Endometrial microvascular endothelial cells (primary cell): ENCODE measurements around the gene RPS19BP1. TPM values are rescaled to one million over a fixed set of nuclear protein-coding genes. Genes with fewer than 3 reads are reported as not detected.

Source experiments
- in situ Hi-C: cut with HindIII; loops from 2 replicates; pipeline ENCODE4 v1.10.0; 2017; ENCODE audit warnings: low sequenced_read_pairs, low pct_unique_long_range_greater_than_20kb; ENCODE audit errors: inconsistent ontology term
- total RNA-seq: library from RNA; depleted of rRNA; stranded (reverse); fragments of >200 nt; gene quantifications from one replicate; pipeline ENCODE4 v1.2.3, GENCODE V29; 2015; ENCODE audit errors: inconsistent ontology term

RPS19BP1 gene
- total RNA-seq, 1 donor from 2014 or later, result 107 TPM

DNA sequence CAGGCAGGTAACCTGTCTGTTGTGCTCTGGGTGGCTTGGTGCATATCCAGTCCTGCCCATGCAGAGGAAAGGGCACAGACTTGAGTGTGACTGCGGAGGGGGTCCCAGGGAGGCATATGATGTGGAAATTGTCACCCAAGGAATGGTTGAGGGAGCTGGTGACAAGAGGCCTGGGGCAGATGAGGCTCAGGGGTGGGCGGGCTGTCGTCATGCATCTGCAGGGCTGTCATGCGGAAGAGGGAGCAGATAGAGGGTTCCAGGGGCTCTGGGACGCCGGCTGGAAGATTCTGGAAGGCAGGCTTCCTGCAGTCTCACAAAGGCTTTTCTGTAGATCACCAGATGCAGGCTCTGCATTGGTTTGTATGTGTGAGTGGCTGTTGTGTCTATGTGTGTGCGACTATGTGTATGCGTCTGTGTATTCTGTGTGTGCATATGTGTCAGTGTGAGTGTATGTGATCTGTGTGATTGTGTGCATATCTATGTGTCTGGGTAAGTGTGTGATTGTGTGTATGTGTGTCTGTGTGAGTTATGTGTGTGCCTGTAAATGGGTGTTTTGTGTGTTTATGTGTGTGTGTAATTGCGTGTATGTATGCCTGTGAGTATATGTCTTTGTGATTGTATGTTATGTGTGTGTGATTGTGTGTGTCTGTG lies 30.4 kb upstream of the RPS19BP1 start:
- in situ Hi-C loops, result loop anchor here (25.0 kb wide), 1 partner anchor 449 kb away; no protein-coding TSS in a partner anchor

DNA sequence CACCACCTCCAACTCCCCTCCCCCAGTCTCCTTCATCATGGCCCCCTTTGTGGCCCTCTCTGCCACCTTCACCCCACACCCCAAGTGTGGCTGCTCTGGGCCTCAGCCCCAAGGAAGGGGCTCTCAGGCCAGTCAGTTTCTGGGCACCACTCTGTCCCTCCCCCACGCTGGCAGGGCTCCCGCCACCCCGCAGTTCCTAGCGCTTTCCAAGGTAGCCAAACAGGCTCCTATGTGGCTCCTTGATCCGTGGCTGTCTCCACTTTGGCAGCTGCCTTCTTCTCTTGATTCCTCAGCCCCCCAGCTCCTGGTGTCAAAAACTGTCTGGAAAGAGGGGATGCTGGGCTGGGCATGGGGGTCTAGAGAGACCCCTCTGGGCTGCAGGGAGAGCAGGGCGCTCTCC lies 27.6 kb upstream of the RPS19BP1 start:
- in situ Hi-C loops, result loop anchor here (25.0 kb wide), 1 partner anchor 452 kb away; no protein-coding TSS in a partner anchor

DNA sequence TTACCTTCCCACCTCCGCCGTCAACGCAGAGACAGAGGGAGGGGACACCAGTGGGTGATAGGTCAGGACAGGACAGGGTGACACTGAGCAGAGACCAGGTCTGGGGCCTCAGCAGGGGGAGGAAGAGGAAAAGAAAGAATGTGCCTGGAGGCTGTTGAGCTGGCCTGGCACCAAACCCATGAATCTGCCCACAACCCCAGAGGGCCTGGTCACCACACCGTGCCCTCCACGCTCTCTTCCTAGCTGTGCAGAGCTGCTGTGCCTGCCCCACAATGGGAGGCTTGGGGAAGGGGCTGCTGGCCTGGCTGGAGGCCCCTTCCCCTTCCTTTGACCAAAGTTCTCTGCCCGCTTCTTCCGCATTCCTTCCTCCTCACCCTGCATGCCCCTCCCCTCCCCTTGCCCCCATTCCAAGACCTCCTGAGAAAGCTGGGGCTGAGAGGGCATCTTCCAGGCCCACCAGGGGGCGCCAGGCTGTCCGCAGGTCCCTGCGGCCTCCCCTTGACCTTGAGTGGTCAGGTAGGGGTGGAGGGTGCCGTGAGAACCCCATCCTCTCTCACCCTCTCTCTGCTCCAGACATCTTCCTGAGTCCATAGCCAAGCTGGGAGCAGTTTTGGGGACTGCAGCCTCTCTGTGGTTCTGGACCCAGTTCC lies 27.0 kb upstream of the RPS19BP1 start:
- in situ Hi-C loops, result loop anchor here (25.0 kb wide), 1 partner anchor 453 kb away; no protein-coding TSS in a partner anchor

DNA sequence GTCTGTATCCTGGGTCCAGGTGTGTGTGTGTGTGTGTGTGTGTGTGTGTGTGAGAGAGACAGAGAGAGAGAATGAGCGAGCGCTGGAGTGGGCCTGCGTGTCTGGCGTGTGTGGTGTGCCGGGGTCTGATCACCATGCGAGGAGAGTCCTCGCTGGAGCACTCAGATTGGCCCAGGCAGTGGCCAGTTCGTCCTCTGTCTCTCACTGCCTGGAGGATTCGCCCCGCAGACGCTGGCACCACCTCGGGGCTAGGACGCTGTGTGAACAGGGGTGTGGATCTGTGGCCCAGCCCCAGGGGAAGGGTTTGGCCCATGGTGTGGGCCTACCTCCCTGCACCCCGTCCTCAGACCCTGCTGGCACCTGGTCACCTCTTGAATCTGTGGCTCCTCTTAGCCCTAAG lies 26.4 kb upstream of the RPS19BP1 start:
- in situ Hi-C loops, result loop anchor here (25.0 kb wide), 1 partner anchor 453 kb away; no protein-coding TSS in a partner anchor

DNA sequence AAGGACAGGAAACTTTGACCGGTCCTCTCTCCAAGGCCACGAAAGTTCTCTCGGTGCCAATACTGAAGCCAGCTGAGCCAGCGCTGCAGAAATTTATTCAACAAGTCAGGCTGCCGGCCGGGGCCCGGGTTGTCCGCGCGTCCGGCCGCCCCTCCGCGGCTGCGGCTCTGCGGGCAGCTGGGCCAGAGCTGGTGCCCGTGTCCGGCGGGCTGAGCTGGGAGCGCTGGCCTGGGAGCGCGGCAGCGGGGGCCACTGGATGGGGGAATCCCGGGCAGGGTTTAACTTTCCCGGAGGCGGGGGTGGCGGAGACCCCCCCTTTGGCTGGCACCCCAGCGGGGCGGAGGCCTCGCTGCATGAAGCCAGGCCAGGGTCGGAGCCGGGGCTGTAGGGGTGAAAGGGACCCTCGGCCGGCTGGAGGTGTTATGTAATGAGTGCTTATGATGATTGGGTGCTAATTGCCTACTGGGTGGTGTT lies 25.7 kb upstream of the RPS19BP1 start:
- in situ Hi-C loops, result loop anchor here (25.0 kb wide), 1 partner anchor 454 kb away; no protein-coding TSS in a partner anchor

DNA sequence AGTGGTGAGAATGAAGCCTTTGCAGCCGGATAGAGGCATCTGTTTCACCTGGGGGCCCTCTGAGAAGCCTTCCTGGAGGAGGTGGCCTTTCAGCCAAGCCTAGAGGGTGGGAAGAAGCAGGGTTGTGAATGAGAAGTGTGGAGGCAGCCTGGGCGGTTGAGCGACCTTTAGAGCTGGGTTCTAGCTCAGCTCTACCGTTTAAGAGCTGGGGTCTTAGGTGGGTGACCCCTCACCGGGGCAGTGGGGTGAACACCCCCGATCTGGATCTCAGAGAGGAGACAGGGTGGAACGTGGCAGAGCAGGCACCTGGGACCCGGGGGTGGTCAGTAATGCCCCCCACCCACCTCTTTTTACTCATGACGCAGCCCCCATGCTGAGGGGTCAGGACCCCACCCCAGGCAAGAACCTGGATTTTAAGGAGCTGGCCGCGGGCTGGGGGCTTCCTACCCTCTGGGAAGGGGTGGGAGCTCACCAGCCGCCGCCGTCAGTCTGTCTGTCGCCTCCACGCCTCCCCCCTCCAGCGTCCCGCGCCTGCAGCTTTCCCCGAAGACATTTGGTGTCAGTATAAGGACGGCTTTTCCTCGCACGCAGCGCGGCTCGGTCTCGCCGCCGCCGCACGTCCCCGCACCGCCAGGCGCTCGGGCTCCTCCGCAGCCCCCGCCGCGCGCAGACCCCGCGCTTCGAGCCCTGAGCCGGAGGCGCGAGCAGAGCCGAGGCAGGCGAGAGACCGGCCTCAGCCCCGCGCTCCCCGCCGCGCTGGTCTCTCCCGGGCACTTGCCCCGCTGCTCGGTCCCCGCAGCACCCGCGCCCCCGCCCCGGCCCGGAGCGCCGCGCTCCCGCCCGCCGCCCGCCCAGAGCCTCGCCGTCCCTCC lies 24.7 kb upstream of the RPS19BP1 start:
- in situ Hi-C loops, result loop anchor here (25.0 kb wide), 1 partner anchor 455 kb away; no protein-coding TSS in a partner anchor

DNA sequence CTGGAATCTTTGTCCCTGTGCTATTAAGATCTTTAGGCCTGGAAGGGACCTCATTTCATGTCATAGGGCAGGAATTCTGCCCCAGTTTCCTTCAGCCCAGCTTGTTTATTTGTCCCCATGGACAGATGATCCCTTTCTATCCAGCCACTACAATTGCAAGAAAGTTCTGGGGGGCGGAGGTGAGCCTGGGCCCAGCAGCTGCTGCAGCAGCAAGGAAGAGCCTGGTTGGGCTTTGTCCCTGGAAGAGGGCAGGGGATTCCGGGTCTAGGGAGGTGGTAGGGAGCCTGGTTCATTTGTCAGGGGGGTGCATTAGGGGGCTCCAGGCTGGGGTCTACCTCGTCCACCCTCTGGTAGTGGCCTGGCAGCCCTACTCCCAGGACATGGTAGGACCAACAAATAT lies 21.6 kb upstream of the RPS19BP1 start:
- in situ Hi-C loops, result loop anchor here (25.0 kb wide), 1 partner anchor 458 kb away; no protein-coding TSS in a partner anchor

DNA sequence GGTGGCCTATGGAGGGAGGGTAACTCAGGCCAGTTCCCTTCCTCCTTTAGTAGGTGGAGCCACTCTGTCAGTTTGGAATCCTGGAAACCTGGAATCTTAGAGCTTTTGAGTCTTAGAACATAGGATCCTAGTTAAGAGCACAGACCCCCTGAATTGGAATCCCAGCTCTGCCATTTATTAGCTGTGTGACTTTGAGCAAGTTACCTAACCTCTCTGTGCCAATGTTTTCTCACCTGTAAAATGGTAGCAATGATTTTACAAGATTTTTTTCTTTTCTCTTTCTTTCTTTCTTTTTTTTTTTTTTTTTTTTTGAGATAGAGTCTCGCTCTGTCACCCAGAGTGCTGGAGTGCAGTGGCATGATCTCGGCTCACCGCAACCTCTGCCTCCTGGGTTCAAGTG lies 20.9 kb upstream of the RPS19BP1 start:
- in situ Hi-C loops, result loop anchor here (25.0 kb wide), 1 partner anchor 459 kb away; no protein-coding TSS in a partner anchor

DNA sequence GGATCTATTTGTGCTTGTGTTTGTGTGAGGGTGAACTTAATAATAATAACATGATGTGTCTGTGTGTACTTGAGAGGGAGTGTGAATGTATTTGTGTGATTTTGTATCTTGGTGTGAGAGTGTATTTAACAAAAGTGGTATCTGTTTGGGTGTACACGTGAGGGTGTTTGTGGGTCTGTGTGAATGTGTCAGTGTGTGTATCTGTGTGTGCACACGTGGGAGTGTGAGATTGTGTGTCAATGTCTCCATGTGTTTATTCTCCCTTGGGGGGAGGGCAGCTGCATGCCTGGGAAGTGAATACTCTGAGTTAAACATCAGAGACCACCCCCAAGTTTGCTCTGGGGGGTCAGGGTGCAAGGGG lies 15.0 kb upstream of the RPS19BP1 start:
- in situ Hi-C loops, result no loop called here

DNA sequence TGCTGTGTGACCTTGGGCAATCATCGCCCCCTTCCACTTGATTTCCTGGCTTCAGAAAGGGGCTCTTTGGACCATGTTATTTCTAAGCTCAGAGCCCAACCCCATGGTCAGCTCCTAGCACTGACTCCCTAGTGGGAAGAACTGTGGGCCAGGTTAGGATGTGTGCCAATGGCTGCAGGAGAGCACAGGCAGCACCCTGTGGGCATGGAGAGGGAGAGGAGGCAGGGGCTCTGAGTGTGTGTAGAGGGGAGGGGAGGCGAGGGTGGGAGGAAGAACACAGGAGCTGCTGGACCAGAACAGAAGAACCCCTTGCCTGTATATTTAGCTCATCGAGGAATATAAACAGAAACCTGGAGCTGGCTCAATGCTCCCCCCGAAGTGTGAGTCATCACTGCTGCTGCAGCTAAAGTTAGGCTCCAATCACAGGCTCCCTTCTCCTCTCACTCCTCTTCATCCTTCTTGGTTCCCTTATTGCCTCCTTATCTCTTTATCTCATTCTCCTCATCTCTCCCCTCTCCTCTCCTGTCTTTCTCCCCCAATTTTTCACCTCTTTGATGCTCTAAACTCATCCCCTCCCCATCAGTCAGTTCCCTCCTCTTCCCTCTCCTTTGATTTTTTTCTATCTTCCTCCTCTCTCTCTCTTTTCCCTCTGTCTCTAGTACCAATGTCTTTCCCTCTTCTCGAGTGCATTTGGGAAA lies 14.5 kb upstream of the RPS19BP1 start:
- in situ Hi-C loops, result no loop called here

DNA sequence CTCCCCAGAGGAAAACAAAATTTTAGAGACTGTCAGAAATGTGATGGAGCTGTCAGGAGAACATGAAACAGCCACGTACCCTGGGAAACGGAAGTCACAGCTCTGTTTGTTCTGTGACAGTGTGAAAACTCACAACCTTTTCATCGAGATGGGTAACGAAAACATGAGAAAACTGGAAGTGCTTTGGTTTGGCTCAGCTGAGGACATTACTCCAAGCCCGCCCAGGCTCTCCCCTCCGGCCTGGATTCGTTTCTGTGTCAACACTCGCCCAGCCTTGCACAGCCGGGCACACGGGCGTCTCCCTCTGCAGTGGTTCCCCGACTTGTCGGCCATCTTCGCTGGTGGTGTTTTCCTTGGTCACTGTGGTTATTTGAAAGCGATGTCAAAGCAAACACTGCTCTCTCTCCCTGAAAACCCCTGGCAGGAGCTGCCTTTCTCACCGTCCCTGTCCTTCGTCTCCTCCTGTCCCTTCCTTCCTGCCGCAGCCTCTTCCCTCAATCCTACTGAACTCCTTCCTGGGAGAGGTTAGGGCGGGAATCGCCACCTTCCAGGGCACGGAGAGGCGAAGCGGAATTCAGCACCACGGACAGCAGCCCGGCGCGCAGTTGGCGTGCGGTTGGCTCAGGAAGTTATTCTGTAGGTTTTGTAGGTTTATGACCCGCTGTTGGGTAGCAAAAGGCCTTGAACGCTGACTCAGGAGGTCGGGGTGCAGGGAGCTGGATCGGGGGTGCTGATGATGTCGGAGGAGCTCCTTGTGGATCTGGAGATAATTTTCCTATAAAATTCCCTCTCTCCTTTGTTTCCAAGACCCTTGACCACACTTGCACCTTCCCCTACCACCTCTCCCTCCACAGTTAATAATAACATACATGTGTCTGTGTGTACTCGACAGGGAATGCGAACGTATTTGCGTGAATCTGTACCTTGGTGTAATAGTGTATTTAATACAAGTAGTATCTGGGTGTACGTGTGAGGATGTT lies 13.1 kb upstream of the RPS19BP1 start:
- in situ Hi-C loops, result no loop called here

DNA sequence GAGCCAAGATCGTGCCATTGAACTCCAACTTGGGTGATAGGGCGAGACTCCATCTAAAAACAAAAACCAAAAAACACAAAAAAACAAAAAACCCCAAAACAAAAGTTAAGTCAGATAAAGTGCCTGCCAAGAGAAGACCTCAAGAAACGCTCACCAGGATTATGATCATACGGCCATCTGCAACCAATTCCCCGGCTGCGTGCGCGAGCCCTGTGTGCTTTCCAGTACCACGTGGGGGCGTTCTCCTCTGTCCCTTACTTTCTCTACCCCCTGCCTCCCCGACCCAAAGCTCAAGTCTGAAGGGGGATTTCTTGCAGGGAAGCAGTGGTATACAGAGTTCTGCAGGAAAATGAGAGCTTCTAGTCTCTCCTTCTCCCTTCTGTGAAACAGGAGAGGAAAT lies 10.5 kb upstream of the RPS19BP1 start:
- in situ Hi-C loops, result no loop called here

DNA sequence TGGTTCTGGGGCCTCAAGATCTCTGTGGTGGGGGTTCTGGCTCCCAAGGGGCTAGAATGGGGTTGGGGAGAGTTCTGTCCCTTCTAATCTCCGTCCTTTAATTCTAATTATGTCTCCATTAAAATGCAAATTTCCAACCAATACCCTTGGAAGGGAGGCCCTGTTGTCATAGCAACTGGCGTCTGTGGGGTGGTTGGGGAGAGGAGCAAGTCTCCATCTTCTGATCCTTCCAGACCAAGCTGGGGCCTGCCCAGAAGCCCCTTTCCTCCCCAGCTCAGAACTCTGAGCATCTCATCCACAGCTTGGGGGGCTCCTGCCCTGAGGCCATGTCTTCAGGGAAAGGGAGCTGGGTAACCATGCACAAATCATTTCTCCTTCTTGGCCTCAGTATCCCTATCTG lies 5.4 kb upstream of the RPS19BP1 start:
- in situ Hi-C loops, result no loop called here

DNA sequence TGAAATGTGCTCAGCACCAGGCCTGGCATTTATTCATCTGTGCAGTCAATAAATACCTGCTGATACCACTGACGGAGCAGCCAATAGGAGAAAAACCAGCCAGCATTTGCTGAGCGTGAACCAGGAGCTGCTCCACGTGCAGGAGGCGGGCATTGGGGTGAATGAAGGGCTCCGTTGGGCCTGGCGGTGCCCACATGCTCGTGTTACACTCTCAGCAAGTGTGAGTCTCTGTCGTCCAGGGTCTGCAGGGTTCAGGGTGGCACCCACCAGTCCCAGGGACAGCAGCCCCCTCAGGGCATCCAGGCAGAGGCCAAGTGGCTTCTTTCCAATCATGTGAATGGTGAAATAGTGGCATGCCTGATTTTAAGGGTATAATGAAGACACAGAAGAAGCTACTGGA lies 4.2 kb upstream of the RPS19BP1 start:
- in situ Hi-C loops, result no loop called here

DNA sequence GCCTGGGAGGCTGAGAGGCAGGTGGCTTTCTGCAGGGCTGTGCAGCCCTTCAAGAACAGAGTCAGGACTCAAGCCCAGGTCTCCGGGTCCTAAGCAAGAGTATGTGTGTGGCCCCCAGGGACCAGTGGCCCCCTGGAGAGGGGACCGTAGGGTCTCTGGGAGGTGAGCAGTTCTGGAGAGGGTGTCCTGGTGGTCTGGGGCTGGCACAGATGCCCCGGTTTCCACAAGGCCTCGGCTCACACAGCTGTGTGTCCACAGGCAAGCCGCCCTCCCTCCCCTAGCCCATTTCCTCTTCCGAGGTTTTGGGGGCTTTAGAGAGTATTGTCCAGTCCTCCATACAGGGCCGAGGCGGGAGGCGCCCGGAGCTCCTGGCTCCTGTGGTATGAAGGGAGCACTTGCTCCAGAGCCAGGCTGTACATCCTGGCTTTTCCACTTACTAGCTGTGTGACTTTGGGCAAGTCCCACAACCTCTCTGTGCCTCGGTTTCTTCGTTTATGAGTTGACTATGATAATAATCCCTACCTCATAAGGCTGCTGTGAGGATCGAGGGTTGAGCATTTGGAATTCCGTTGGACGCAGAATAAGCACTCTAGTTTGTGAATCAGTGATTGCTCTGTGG lies 3.4 kb upstream of the RPS19BP1 start:
- in situ Hi-C loops, result no loop called here

DNA sequence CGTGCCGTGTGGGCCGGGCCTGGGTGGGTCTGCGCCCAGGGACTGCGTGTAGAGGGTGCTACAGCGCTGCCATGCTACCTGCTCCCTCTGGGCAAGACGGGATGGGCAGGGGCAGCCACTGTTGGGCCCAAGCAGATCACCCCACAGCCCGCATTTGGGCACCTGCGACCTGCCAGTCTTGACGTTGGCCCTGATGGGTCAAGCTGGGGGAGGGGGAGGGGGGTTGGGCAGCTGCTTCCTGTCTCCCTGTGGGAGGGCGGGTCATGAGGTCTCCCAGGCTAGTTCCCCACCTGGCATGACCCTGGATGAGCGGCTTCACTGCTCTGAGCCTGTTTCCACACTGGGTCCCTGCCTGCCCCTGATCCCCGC lies 2.8 kb upstream of the RPS19BP1 start:
- in situ Hi-C loops, result no loop called here

DNA sequence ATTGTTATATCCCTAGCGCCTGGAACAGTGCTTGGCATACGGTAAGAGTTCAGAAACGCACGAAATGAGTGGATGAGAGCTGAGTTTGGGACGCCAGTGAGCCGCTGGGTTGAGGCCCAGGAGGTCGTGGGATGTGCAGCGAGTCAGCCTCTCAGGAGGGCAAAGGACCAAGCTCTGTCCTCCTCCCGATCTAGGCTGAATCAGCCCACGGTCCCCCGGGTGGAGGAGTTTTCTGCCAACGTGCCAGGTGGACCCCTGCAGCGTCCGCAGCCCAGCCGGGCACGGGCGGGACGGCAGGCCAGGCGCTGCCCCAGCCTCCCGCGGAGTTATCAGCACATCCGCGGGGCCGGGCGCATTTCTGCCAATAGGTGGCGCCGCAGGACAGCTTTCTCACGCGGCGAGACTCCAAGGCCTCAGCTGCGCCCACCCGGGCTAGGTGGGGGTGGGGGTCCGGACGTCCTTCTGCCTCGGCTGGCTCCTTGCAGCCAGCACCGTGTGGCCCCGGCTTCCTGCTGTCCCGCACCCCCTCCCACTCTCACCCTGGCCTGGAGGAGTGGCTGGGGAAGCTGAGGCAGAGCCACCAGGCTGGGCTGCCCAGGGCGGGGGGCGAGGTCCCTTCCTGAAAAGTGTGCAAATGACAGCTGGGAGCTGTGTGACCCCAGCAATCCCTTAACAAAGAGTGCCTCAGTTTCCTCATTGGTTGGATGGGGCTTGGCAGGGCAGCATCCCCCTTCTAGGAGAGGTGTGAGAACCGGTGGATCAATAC lies 2.2 kb upstream of the RPS19BP1 start:
- in situ Hi-C loops, result no loop called here
